Panc1 (cell line): ENCODE data around the gene TMEM184A. TPM values are rescaled to one million over a fixed set of nuclear protein-coding genes. Genes with fewer than 3 reads are reported as not detected.

Experiments used
- ATAC-seq: fragments of 200-7000 bp; cut with Tn5 transposase; 2 replicates; pipeline ENCODE4 v1.9.1; 2020; ENCODE audit warnings: mild to moderate bottlenecking, moderate library complexity
- BruUV-seq: library from RNA; stranded (reverse); fragments of 400-500 nt; replicated peaks from 2 replicates; lab custom pipeline; 2021; lab: Mats Ljungman, UMichigan
- CTCF ChIA-PET: fragments of 300-600 bp; sonication (Branson Sonifier 250); formaldehyde crosslinking; loops from one replicate; lab custom pipeline; 2022; ENCODE audit warnings: antibody characterized with exemption; lab: Charles Lee
- POLR2A ChIA-PET: fragments of 300-600 bp; sonication (Branson Sonifier 250); formaldehyde crosslinking; loops from one replicate; lab custom pipeline; 2022; ENCODE audit warnings: antibody characterized with exemption; lab: Charles Lee
- DNase-seq: peaks from one replicate; pipeline ENCODE4 v3.0.0-alpha.2; 2010; ENCODE audit warnings: low read depth, low spot score
- H3K27ac ChIP-seq: 2 replicates; pipeline ENCODE4 v1.5.1; 2011; ENCODE audit warnings: mild to moderate bottlenecking, low read length, inconsistent platforms
- H3K27me3 ChIP-seq: fragments of 200-500 bp; sonication (Bioruptor generic); 2 replicates; pipeline ENCODE4 v1.6.0; 2014; ENCODE audit warnings: low read length, inconsistent platforms; ENCODE audit not compliant: control insufficient read depth, insufficient read depth
- H3K36me3 ChIP-seq: fragments of 200-500 bp; sonication (Bioruptor generic); 2 replicates; pipeline ENCODE4 v1.5.1; 2014; ENCODE audit warnings: inconsistent platforms, mild to moderate bottlenecking, low read length, moderate library complexity; ENCODE audit not compliant: control insufficient read depth, insufficient read depth
- H3K4me1 ChIP-seq: 2 replicates; pipeline ENCODE4 v1.5.1; 2011; ENCODE audit warnings: inconsistent platforms, mild to moderate bottlenecking, low read length, moderate library complexity; ENCODE audit not compliant: control insufficient read depth, insufficient read depth
- H3K4me3 ChIP-seq, 2 experiments: 2 replicates each; pipeline ENCODE4 v1.5.1; 2011 to 2012; ENCODE audit warnings: low read depth in 2 of 2, low read length in 2 of 2, mild to moderate bottlenecking in 2 of 2, inconsistent platforms in 1 of 2, moderate library complexity in 1 of 2
- H3K9me3 ChIP-seq: fragments of 200-500 bp; sonication (Bioruptor generic); 2 replicates; pipeline ENCODE4 v1.5.1; 2014; ENCODE audit warnings: low read depth, mild to moderate bottlenecking, inconsistent platforms, low read length, moderate library complexity; ENCODE audit not compliant: control insufficient read depth, insufficient read depth
- CTCF ChIP-seq: fragments of 450-650 bp; IDR thresholded peaks from 2 replicates; pipeline ENCODE4 v1.5.1; 2017; ENCODE audit warnings: mild to moderate bottlenecking
- POLR2AphosphoS5 ChIP-seq: IDR thresholded peaks from 2 replicates; pipeline ENCODE4 v1.6.1; 2012; ENCODE audit warnings: mild to moderate bottlenecking, low read depth, low read length, moderate library complexity
- REST ChIP-seq, 2 experiments: IDR thresholded peaks; 2 replicates each; pipeline ENCODE4 v1.6.1; 2011 to 2012; ENCODE audit warnings: low read depth in 2 of 2, control low read depth in 1 of 2, low read length in 1 of 2, mild to moderate bottlenecking in 1 of 2, moderate library complexity in 1 of 2; ENCODE audit not compliant: insufficient read depth in 1 of 2
- SIN3A ChIP-seq: IDR thresholded peaks from 2 replicates; pipeline ENCODE4 v1.6.1; 2012; ENCODE audit warnings: low read depth, mild to moderate bottlenecking, low read length, moderate library complexity, borderline replicate concordance; ENCODE audit not compliant: insufficient read depth
- TCF7L2 ChIP-seq: IDR thresholded peaks from 2 replicates; pipeline ENCODE4 v1.6.1; 2011; ENCODE audit warnings: mild to moderate bottlenecking, low read depth, low read length, inconsistent platforms
- in situ Hi-C: cut with HindIII; loops from 2 replicates; pipeline ENCODE4 v1.10.0; 2016; ENCODE audit warnings: low sequenced_read_pairs, low pct_unique_long_range_greater_than_20kb
- intact Hi-C: fragments of 100-400 bp; cut with micrococcal nuclease; formaldehyde crosslinking; loops from one replicate; pipeline ENCODE4 v1.10.0; 2022; ENCODE audit not compliant: unreplicated experiment
- total RNA-seq: library from RNA; stranded (reverse); gene quantifications from one replicate; pipeline ENCODE4 v1.2.1, GENCODE V29; 2021; ENCODE audit not compliant: unreplicated experiment

Gene TMEM184A
- total RNA-seq, 1 experiment from 2014 or later = 9.2 TPM

GRCh38 chr7:1559626-1560590, 3.9 kb upstream of the TMEM184A start:
- ATAC-seq = no peak

More at GRCh38 chr7:1559626-1560590, 3.9 kb upstream of the TMEM184A start:
- no TSS peak for BruUV-seq
- no peak for TF ChIP-seq REST (IDR thresholded peaks at IDR 0.05; ENCODE audit: insufficient read depth in 1 of 2, low read depth in 2 of 2, low read length in 1 of 2)
- TF ChIP-seq POLR2AphosphoS5 = no peak
- no peak for TF ChIP-seq SIN3A
- TF ChIP-seq CTCF = no peak
- no peak for TF ChIP-seq TCF7L2
- Histone ChIP-seq H3K4me1 (peaks cover 27% of the 10 kb centered on the region), H3K27ac (no peak overlapping the region), H3K27me3 (no peaks in the 10 kb centered on the region), H3K9me3 (no peaks in the 10 kb centered on the region), H3K4me3 (no peak overlapping the region), H3K36me3 (no peaks in the 10 kb centered on the region)
- intact Hi-C loops (no loop called here), in situ Hi-C loops (no loop called here)
- no peak for DNase-seq
- ChIA-PET POLR2A (no interaction called here), CTCF (interaction anchor here (0.5 kb wide), 2 partner anchors 93 to 1298 kb away, joined by 3 read pairs; no protein-coding TSS in a partner anchor)
